ENCODE results near the gene SHLD2.
"Not testable (repeated sequence)": the region's sequence is repeated elsewhere in the genome, so short reads cannot be mapped to it uniquely, and the experiment has no call there.

GRCh38 chr10:87104727-87105126, 9.7 kb downstream of the SHLD2 start:
- TF ChIP-seq, protein P1, sequence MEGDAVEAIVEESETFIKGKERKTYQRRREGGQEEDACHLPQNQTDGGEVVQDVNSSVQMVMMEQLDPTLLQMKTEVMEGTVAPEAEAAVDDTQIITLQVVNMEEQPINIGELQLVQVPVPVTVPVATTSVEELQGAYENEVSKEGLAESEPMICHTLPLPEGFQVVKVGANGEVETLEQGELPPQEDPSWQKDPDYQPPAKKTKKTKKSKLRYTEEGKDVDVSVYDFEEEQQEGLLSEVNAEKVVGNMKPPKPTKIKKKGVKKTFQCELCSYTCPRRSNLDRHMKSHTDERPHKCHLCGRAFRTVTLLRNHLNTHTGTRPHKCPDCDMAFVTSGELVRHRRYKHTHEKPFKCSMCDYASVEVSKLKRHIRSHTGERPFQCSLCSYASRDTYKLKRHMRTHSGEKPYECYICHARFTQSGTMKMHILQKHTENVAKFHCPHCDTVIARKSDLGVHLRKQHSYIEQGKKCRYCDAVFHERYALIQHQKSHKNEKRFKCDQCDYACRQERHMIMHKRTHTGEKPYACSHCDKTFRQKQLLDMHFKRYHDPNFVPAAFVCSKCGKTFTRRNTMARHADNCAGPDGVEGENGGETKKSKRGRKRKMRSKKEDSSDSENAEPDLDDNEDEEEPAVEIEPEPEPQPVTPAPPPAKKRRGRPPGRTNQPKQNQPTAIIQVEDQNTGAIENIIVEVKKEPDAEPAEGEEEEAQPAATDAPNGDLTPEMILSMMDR (IDR thresholded peaks at IDR 0.05), result not testable (repeated sequence)
- TF ChIP-seq MAX (CRISPR knock-in tag; IDR thresholded peaks at IDR 0.05); CREB1 (CRISPR knock-in tag; IDR thresholded peaks at IDR 0.05); KAT7 (CRISPR knock-in tag; IDR thresholded peaks at IDR 0.05; ENCODE audit: borderline replicate concordance): not testable (repeated sequence)

All from WTC11 (cell line).